ENCODE results near the gene GALNS.
A peak's percentile ranks its signal among the peaks of the same experiment; 100 is the strongest.
"Not testable (repeated sequence)": the region's sequence is repeated elsewhere in the genome, so short reads cannot be mapped to it uniquely, and the experiment has no call there.

The GALNS gene

DNA sequence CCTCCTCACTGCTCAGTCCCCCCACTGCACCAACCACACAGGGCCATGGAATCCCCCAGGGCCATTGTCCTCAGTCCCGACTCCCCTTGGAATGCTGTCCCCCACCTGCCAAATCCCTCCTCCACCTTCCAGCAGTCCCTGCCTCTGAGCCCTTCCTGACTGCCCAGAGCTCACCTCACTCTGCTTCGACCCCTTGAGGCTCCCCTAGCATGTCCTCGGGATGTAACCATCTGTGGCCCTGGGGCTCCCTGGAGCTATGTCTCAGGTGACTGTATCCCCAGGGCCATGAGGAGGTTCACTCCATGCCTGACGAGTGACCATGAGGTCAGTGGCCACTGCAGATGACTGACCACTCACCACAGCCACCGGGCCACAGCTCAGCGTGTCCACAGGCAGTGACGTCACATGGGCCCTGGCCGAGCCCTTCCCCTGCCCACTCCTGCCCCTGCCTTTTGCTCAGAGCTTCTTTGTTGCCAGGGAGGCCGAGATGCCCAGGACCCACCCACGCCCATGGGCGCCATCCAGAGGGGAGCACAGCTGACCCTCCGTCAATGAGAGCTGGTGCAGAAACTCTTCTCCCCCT, 64.0 kb downstream of the GALNS start:
- DNase-seq (ENCODE audit: low spot score) = no peak
- TF ChIP-seq, protein P1, sequence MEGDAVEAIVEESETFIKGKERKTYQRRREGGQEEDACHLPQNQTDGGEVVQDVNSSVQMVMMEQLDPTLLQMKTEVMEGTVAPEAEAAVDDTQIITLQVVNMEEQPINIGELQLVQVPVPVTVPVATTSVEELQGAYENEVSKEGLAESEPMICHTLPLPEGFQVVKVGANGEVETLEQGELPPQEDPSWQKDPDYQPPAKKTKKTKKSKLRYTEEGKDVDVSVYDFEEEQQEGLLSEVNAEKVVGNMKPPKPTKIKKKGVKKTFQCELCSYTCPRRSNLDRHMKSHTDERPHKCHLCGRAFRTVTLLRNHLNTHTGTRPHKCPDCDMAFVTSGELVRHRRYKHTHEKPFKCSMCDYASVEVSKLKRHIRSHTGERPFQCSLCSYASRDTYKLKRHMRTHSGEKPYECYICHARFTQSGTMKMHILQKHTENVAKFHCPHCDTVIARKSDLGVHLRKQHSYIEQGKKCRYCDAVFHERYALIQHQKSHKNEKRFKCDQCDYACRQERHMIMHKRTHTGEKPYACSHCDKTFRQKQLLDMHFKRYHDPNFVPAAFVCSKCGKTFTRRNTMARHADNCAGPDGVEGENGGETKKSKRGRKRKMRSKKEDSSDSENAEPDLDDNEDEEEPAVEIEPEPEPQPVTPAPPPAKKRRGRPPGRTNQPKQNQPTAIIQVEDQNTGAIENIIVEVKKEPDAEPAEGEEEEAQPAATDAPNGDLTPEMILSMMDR (IDR thresholded peaks at IDR 0.05) = no peak
- Histone ChIP-seq H3K4me3 (no peak overlapping the region), H3K27ac (no peak overlapping the region)

DNA sequence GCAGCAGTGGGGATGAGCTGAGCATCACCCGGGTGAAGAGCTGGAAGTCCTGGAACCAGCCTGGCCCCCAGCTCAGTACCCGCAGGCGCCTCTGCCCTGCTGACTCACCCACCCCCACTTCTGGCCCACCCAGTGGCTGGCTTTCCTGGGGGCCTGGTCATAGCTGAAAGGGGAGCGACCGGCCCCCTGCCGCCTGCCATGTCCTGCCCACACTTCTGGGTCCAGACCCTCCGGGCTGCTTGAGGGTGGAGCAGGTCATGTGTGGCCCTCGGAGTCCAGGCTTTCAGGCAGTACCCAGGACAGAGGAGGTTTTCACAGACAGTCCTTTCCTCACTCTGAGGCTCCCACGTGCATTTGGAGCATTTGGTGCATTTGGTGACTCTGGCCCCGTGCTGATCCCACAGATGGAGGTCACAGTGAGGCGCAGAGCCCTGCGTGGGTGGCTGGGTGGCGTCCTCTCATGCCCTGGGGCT, 64.6 kb downstream of the GALNS start:
- no peak overlapping the region for H3K27ac ChIP-seq
- H3K4me3 ChIP-seq = no peak overlapping the region
- TF ChIP-seq, protein P1 (IDR thresholded peaks at IDR 0.05) = no peak
- DNase-seq (ENCODE audit: low spot score) = no peak

DNA sequence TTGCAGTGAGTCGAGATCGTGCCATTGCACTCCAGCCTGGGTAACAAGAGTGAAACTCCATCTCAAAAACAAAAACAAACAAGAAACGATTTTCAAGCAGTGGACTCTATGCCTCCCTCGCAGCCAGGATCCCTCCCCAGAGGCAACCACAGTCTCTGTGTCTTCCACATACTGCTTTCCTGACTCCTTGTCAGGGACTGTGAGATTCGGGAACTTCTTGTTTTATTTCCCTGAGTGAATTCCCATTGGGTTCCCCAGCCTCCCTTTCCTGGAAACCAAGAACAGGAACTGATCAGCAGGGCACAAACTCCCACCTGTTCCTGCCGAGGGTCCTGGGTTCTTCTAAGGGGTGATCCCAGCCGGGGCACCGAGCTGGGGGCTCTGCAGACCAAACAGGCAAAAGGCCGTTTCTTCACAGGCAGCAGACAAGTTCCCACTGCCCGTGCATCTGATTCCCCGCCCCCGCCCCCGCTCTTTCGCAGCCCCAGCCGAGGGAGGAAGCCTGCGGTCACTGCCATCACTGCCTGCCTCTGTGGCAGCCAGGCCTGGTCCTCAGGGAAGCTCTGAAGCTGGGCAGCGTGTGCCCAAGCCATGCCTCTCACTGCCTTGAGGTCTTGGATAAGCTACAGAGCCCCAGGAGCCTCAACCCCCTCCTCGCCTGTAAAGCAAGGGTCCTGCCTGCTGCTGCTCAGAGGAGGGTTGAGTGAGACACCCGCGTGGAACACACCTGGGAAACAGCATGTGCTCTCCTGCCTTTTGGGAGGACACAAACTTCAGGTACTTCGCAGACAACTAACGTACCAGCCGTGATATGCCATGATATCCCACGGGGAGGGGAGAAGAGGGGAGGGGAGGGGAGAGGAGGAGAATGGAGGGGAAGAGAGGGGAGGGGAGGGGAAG, 66.2 kb downstream of the GALNS start:
- TF ChIP-seq, protein P1 (IDR thresholded peaks at IDR 0.05) = no peak
- DNase-seq (ENCODE audit: low spot score) = no peak
- peak overlapping the region in 1 of 2 donors; percentile 0 for H3K27ac ChIP-seq
- peak overlapping the region; percentile 0 for H3K4me3 ChIP-seq

DNA sequence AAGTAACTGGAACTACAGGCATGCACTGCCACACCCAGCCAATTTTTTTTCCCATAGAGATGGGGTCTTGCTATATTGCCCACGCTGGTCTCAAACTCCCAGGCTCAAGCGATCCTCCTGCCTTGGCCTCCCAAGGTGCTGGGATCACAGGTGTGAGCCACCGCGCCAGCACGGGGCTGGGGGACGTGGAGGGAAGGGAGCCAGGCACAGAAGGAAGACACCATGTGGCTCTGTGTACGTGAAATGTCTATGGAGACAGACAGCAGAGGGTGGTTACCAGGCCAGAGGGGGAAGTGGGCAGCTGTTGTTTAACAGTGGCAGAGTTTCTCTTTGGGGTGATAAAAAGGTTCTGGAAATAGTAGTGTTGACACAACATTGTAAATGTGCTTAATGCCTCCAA, 67.2 kb downstream of the GALNS start:
- Histone ChIP-seq H3K4me3 (no peak overlapping the region), H3K27ac (no peak overlapping the region)
- TF ChIP-seq, protein P1 (IDR thresholded peaks at IDR 0.05) = no peak
- no peak for DNase-seq (ENCODE audit: low spot score)

GRCh38 chr16:88788749-88789148, 68.0 kb downstream of the GALNS start:
- not testable (repeated sequence) for DNase-seq (ENCODE audit: low spot score); H3K27ac ChIP-seq

DNA sequence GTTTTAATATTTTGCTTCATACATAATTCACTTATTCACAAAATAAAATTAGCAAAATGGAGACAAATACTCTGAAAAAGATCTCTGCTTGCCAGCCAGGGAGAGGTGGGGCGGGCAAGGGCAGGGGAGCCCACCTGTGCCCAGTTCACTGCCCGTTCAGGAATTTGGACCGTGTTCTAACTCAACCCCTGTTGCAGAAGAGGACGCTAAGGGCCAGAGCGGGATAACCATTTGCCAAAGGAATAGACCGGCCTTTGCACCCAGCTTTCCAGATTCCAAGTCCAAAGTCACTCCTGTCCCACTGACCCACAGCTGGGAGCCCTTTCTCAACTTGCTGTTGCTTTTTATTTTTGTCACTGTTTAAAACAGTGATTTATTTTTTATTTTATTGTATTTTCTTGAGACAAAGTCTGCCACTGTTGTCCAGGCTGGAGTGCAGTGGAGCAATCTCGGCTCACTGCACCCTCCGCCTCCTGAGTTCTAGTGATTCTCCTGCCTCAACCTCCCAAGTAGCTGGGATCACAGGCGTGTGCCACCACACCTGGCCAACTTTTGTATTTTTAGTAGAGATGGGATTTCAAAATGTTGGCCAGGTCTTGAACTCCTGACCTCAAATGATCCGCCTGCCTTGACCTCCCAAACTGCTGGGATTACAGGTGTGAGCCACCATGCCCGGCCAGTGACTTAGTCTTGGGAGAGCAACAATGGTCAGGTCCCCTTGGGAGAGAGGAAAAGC, 69.0 kb downstream of the GALNS start:
- no peak overlapping the region for H3K27ac ChIP-seq
- H3K4me3 ChIP-seq = no peak overlapping the region
- DNase-seq (ENCODE audit: low spot score) = no peak
- TF ChIP-seq, protein P1 (IDR thresholded peaks at IDR 0.05) = no peak

More at GRCh38 chr16:88788749-88789148, 68.0 kb downstream of the GALNS start:
- H3K4me3 ChIP-seq = not testable (repeated sequence)
